Testis (tissue), 3 donors: ENCODE data around the gene SLC35C1. TPM values are rescaled to one million over a fixed set of nuclear protein-coding genes. Genes with fewer than 3 reads are reported as not detected.
"Not testable (repeated sequence)": the region's sequence is repeated elsewhere in the genome, so short reads cannot be mapped to it uniquely, and the experiment has no call there.

Experiments used
- DNase-seq: peaks from one replicate; pipeline ENCODE4 v3.0.0-alpha.2; 2019
- H3K27ac ChIP-seq, 2 donors: fragments of 200-600 bp; sonication (generic); one replicate each; pipeline ENCODE4 v1.5.1; 2019
- H3K27me3 ChIP-seq: fragments of 200-600 bp; sonication (generic); one replicate; pipeline ENCODE4 v1.5.1; 2019
- H3K36me3 ChIP-seq: fragments of 200-600 bp; sonication (generic); one replicate; pipeline ENCODE4 v1.5.1; 2017; ENCODE audit warnings: low read depth; ENCODE audit errors: missing control alignments
- H3K4me1 ChIP-seq: fragments of 200-600 bp; sonication (generic); one replicate; pipeline ENCODE4 v1.5.1; 2019
- H3K4me3 ChIP-seq, 2 donors: fragments of 200-600 bp; sonication (generic); one replicate each; pipeline ENCODE4 v1.5.1; 2017 to 2019
- H3K9me3 ChIP-seq: fragments of 200-600 bp; sonication (generic); one replicate; pipeline ENCODE4 v1.5.1; 2017
- CTCF ChIP-seq, 3 experiments: fragments of 450-650 bp in 2 of 3; fragments of 200-600 bp in 1 of 3; sonication (generic) in 1 of 3; IDR thresholded peaks; one replicate each; pipeline ENCODE4 v1.5.1; 2016 to 2019; ENCODE audit warnings: antibody characterized with exemption in 3 of 3, mild to moderate bottlenecking in 2 of 3, moderate library complexity in 1 of 3
- POLR2A ChIP-seq: fragments of 450-650 bp; IDR thresholded peaks from one replicate; pipeline ENCODE4 v1.6.1; 2017; ENCODE audit warnings: antibody characterized with exemption, mild to moderate bottlenecking, moderate library complexity
- WGBS, 2 donors: methylation state at CpG; one replicate each; pipeline ENCODE4 v1.1.5; 2018; 5-methylcytosine and 5-hydroxymethylcytosine counted together
- intact Hi-C: fragments of 100-400 bp; cut with DNase I; formaldehyde crosslinking; loops from one replicate; pipeline ENCODE4 v1.15.1; 2023; ENCODE audit warnings: low total_unique reads
- polyA plus RNA-seq: library from polyadenylated mRNA; stranded (reverse); fragments of 350-450 nt; fragmentation: Illumina TruSeq; extraction: RNeasy Lipid Tissue Mini Kit (QIAGEN cat#74804); gene quantifications from one replicate; pipeline ENCODE4 v1.2.3, GENCODE V29; 2014; ENCODE audit warnings: low read depth, low replicate concordance; ENCODE audit not compliant: insufficient read depth
- total RNA-seq, 2 donors: library from RNA; depleted of rRNA; stranded (reverse); fragments of >200 nt; gene quantifications; one replicate each; pipeline ENCODE4 v1.2.3, GENCODE V29; 2016

The SLC35C1 gene
- total and polyA plus RNA-seq, 3 donors from 2014 or later = 10.4 to 15.7 (median 12.9) TPM

DNA sequence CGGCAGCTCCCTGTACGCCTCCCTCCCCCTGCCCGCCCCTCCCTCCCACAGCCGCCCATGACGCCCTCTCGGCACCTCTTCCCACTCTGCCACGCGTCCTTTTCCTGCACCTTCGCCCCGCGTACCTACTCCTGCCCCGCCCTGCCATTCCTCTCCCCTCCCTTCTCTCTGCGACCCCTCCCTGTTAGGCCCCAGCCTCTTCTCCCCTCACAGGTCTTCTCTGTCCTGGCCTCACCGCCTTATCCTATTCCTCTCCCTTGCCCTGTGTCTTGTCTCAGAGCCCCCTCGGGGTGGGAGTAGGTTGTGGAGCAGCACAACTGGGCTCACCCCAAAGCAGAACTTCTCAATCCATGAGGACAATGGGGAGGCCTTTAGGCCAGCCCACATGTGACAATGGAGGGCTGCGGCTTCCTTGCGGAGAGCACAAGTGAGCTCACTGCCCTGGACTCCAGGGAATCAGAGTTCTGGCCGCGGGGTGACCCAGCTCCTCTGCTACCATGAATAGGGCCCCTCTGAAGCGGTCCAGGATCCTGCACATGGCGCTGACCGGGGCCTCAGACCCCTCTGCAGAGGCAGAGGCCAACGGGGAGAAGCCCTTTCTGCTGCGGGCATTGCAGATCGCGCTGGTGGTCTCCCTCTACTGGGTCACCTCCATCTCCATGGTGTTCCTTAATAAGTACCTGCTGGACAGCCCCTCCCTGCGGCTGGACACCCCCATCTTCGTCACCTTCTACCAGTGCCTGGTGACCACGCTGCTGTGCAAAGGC, 539 bp downstream of the SLC35C1 start:
- no peaks in the 10 kb centered on the region for H3K36me3 ChIP-seq
- TF ChIP-seq POLR2A = no peak
- TF ChIP-seq CTCF (IDR thresholded peaks at IDR 0.05) = no peak
- H3K4me1 ChIP-seq = peaks cover 34% of the 10 kb centered on the region
- peak overlapping the region; percentile 62 to 93 for H3K4me3 ChIP-seq
- H3K27me3 ChIP-seq = no peaks in the 10 kb centered on the region
- peak overlapping the region in 1 of 2 donors; percentile 69 for H3K27ac ChIP-seq
- DNase-seq = peak; percentile 36
- H3K9me3 ChIP-seq = no peaks in the 10 kb centered on the region
- intact Hi-C loops = no loop called here
- 12% methylated on average over 25 to 28 of the region's 29 CpGs for WGBS, 2 donors

DNA sequence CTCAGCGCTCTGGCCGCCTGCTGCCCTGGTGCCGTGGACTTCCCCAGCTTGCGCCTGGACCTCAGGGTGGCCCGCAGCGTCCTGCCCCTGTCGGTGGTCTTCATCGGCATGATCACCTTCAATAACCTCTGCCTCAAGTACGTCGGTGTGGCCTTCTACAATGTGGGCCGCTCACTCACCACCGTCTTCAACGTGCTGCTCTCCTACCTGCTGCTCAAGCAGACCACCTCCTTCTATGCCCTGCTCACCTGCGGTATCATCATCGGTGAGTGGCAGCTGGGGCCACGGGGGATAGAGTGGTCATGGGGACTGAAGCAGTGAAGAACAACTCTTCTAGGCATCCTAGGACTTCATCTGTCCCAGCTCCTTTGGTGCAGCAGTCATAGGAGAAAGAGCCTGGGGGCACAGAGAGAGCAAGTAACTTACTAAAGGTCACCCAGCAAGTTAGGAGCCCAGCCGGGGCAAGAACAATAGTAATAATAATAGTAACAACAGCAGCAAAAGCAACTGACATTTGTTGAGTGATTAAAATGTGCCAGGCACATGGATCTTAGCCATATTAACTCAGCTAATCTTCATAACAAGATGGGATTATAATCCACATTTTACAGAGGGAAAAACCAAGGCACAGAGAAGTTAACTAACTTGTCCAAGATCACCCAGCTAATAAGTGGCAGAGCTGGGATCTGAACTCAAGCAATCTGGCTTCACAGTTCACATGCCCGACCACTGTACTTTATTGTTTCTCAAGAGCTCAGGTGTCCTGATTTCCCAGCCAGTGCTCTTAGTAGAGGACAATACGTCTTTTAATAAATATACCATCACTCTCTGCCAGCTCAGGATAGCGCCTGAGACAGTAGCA, 1.4 kb downstream of the SLC35C1 start:
- Histone ChIP-seq H3K27ac (no peak overlapping the region), H3K4me3 (peak overlapping the region in 1 of 2 donors; percentile 93), H3K27me3 (no peaks in the 10 kb centered on the region), H3K36me3 (no peaks in the 10 kb centered on the region), H3K4me1 (peaks cover 36% of the 10 kb centered on the region), H3K9me3 (no peaks in the 10 kb centered on the region)
- no peak for DNase-seq
- intact Hi-C loops = no loop called here
- no peak for TF ChIP-seq POLR2A
- TF ChIP-seq CTCF (IDR thresholded peaks at IDR 0.05) = no peak
- 59 to 68% methylated on average over 17 to 20 of the region's 20 CpGs for WGBS, 2 donors

DNA sequence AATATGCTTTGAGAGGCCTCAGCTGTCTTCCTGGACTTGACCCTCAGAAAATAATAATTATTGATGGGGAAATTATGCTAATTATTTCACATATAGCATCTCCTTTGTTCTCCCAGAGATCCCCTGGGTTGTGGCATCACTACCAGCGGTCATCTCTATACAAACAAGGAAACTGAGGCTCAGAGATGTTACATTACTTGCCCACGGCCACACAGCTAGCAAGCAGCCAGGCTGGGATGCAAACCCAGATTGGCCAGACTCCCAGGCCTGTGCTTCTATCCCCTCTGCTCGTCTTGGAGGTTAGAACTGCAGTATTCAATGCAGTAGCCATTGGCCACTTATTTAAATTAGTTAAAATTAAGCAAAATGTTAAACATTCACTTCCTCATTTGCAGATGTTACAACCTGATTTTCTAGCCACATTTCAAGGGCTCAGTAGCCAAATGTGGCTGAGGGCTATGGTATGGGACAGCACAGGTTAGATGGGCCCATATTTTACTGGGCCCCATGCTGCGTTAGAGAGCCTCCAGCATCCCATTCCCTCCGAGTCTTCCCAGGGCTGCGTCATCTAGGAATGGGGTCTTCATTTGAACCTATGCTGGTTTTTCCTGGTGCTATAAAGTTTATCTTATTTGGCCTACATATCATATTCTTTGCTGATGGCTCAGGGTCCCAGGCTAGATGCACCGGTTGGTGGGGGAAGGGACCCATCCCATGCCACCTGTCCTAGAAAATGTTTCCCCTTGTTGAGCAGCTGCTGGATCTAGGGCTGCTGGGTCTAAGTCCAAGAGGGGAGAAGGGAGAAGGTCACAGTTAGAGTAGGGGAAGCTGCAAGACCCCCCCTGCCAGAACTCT, 2.2 kb downstream of the SLC35C1 start:
- peaks cover 36% of the 10 kb centered on the region for H3K4me1 ChIP-seq
- no peak for TF ChIP-seq POLR2A
- no peak for TF ChIP-seq CTCF (IDR thresholded peaks at IDR 0.05)
- no peaks in the 10 kb centered on the region for H3K36me3 ChIP-seq
- no peak for DNase-seq
- H3K4me3 ChIP-seq = no peak overlapping the region
- no peaks in the 10 kb centered on the region for H3K27me3 ChIP-seq
- H3K27ac ChIP-seq = no peak overlapping the region
- intact Hi-C loops = no loop called here
- 69 to 79% methylated on average over 7 of the region's 7 CpGs for WGBS, 2 donors
- H3K9me3 ChIP-seq = no peaks in the 10 kb centered on the region

- no peak for TF ChIP-seq CTCF (IDR thresholded peaks at IDR 0.05)
- no peak for TF ChIP-seq POLR2A
- H3K4me1 ChIP-seq = peaks cover 36% of the 10 kb centered on the region
- H3K36me3 ChIP-seq = no peaks in the 10 kb centered on the region
- no peak overlapping the region for H3K27ac ChIP-seq
- DNase-seq = no peak
- WGBS, 2 donors = 74 to 88% methylated on average over 4 of the region's 4 CpGs
- no peaks in the 10 kb centered on the region for H3K9me3 ChIP-seq
- intact Hi-C loops = no loop called here
- no peaks in the 10 kb centered on the region for H3K27me3 ChIP-seq
- no peak overlapping the region for H3K4me3 ChIP-seq
These were observed 2.9 kb downstream of the SLC35C1 start for GRCh38 chr11:45807792-45808238.

- intact Hi-C loops, H3K9me3 ChIP-seq: not testable (repeated sequence)
These were observed 3.5 kb downstream of the SLC35C1 start for GRCh38 chr11:45808427-45808826.

More at GRCh38 chr11:45808427-45808826, 3.5 kb downstream of the SLC35C1 start:
- H3K4me3 ChIP-seq, DNase-seq, H3K27ac ChIP-seq, H3K36me3 ChIP-seq, H3K27me3 ChIP-seq: not testable (repeated sequence)
- WGBS, 2 donors = 88 to 96% methylated on average over 3 to 6 of the region's 6 CpGs
- H3K4me1 ChIP-seq = peaks cover 36% of the 10 kb centered on the region
